ENCODE measurements around the gene CADPS.

DNA sequence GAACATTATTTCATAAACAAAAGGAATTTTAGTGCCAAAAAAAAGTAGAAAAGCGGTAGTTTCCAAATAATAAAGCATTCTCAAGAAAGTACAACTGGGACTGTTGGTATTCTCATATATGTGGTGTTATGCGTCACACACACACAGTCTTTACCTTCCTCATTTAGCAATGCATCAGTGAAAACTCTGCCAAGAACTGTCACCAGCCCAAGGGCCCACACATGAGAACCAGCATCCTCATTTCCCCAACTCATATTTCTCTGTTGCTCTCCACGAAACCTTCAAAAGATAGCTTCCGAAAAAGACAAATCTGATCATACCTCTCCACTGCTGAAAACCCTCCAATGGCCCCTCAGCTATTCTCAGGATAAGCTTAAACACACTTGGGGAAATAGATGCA lies 150.7 kb downstream of the CADPS start:
- TF ChIP-seq YY1 (IDR thresholded peaks at IDR 0.05; ENCODE audit: insufficient read depth, insufficient read length) (no peak), ZNF274 (IDR thresholded peaks at IDR 0.05; ENCODE audit: low read depth, low read length) (no peak), SUZ12 (IDR thresholded peaks at IDR 0.05; ENCODE audit: extremely low read depth, insufficient read depth, insufficient read length) (no peak)
